ENCODE measurements around the gene CHRDL1.

- TF ChIP-seq, protein P1, sequence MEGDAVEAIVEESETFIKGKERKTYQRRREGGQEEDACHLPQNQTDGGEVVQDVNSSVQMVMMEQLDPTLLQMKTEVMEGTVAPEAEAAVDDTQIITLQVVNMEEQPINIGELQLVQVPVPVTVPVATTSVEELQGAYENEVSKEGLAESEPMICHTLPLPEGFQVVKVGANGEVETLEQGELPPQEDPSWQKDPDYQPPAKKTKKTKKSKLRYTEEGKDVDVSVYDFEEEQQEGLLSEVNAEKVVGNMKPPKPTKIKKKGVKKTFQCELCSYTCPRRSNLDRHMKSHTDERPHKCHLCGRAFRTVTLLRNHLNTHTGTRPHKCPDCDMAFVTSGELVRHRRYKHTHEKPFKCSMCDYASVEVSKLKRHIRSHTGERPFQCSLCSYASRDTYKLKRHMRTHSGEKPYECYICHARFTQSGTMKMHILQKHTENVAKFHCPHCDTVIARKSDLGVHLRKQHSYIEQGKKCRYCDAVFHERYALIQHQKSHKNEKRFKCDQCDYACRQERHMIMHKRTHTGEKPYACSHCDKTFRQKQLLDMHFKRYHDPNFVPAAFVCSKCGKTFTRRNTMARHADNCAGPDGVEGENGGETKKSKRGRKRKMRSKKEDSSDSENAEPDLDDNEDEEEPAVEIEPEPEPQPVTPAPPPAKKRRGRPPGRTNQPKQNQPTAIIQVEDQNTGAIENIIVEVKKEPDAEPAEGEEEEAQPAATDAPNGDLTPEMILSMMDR (IDR thresholded peaks at IDR 0.05): no peak
- TF ChIP-seq POLR2A (IDR thresholded peaks at IDR 0.05): no peak
These were observed 92.0 kb downstream of the CHRDL1 start for GRCh38 chrX:110703641-110704040.

Data from uterus (tissue), 2 donors.